Tibial artery (tissue), 4 donors: Measurements from ENCODE around the gene GPER1.

Source experiments
- DNase-seq, 2 donors: peaks; one replicate each; pipeline ENCODE4 v3.0.0-alpha.2; 2019
- H3K27ac ChIP-seq, 2 donors: fragments of 200-600 bp; sonication (generic) in 1 of 2; 1 replicate in 1 of 2; 2 replicates in 1 of 2; pipeline ENCODE4 v1.5.1; 2018 to 2019; ENCODE audit warnings: mild to moderate bottlenecking in 1 of 2
- H3K27me3 ChIP-seq, 2 donors: fragments of 200-600 bp; sonication (generic) in 1 of 2; one replicate each; pipeline versions ENCODE4 v1.5.1 to v1.6.0; 2016 to 2019
- H3K36me3 ChIP-seq, 3 donors: fragments of 200-600 bp; sonication (generic) in 2 of 3; one replicate each; pipeline ENCODE4 v1.5.1; 2016 to 2019; ENCODE audit warnings: mild to moderate bottlenecking in 2 of 3
- H3K4me1 ChIP-seq, 4 donors: fragments of 200-600 bp; sonication (generic) in 2 of 4; 1 replicate in 3 of 4; 2 replicates in 1 of 4; pipeline ENCODE4 v1.5.1; 2016 to 2019
- H3K4me3 ChIP-seq, 2 donors: fragments of 200-600 bp; sonication (generic) in 1 of 2; 1 replicate in 1 of 2; 2 replicates in 1 of 2; pipeline ENCODE4 v1.5.1; 2018 to 2019; ENCODE audit warnings: mild to moderate bottlenecking in 2 of 2
- H3K9me3 ChIP-seq, 3 donors: fragments of 200-600 bp; sonication (generic) in 1 of 3; one replicate each; pipeline ENCODE4 v1.5.1; 2016 to 2019
- CTCF ChIP-seq, 2 experiments: fragments of 200-600 bp in 1 of 2; fragments of 450-650 bp in 1 of 2; IDR thresholded peaks; one replicate each; pipeline ENCODE4 v1.5.1; 2017 to 2019; ENCODE audit warnings: antibody characterized with exemption in 2 of 2, mild to moderate bottlenecking in 1 of 2, moderate library complexity in 1 of 2
- intact Hi-C: fragments of 100-400 bp; cut with DNase I; formaldehyde crosslinking; loops from one replicate; pipeline ENCODE4 v1.15.0; 2023; ENCODE audit warnings: low total_unique reads

The GPER1 gene

GRCh38 chr7:1085266-1085665 is 2.6 kb upstream of the GPER1 start:
- no peak for TF ChIP-seq CTCF (IDR thresholded peaks at IDR 0.05)
- H3K27ac ChIP-seq: peak overlapping the region in 1 of 2 donors; percentile 81
- intact Hi-C loops: loop anchor here (5.0 kb wide), 3 partner anchors 37 to 332 kb away; a partner anchor contains a TSS
- no peak for DNase-seq
- no peak overlapping the region for H3K4me3 ChIP-seq
- peaks cover 0 to 38% (median 32%) of the 10 kb centered on the region in 4 donors for H3K4me1 ChIP-seq
- no peaks in the 10 kb centered on the region for H3K36me3 ChIP-seq
- no peaks in the 10 kb centered on the region for H3K9me3 ChIP-seq
- H3K27me3 ChIP-seq: no peaks in the 10 kb centered on the region

GRCh38 chr7:1085910-1086421 is 1.9 kb upstream of the GPER1 start:
- H3K27ac ChIP-seq: peak overlapping the region; percentile 78 to 81
- intact Hi-C loops: loop anchor here (5.0 kb wide), 3 partner anchors 36 to 331 kb away; a partner anchor contains a TSS
- peak in 1 of 2 donors; percentile 87 for DNase-seq
- H3K27me3 ChIP-seq: no peaks in the 10 kb centered on the region
- H3K4me3 ChIP-seq: no peak overlapping the region
- no peaks in the 10 kb centered on the region for H3K9me3 ChIP-seq
- peaks cover 0 to under 1% (median 0%) of the 10 kb centered on the region in 3 donors for H3K36me3 ChIP-seq
- H3K4me1 ChIP-seq: peaks cover 0 to 38% (median 32%) of the 10 kb centered on the region in 4 donors
- no peak for TF ChIP-seq CTCF (IDR thresholded peaks at IDR 0.05)

- peak overlapping the region; percentile 46 to 53 for H3K4me3 ChIP-seq
- intact Hi-C loops: loop anchor here (5.0 kb wide), 3 partner anchors 35 to 330 kb away; a partner anchor contains a TSS
- peak; percentile 86 to 90 for TF ChIP-seq CTCF (IDR thresholded peaks at IDR 0.05)
- peak overlapping the region; percentile 78 to 81 for H3K27ac ChIP-seq
- DNase-seq: peak; percentile 74 to 83
- H3K36me3 ChIP-seq: peaks cover 5 to 10% (median 6%) of the 10 kb centered on the region in 3 donors
- peaks cover 0 to 38% (median 32%) of the 10 kb centered on the region in 4 donors for H3K4me1 ChIP-seq
- H3K9me3 ChIP-seq: no peaks in the 10 kb centered on the region
- H3K27me3 ChIP-seq: no peaks in the 10 kb centered on the region
These were observed 1.1 kb upstream of the GPER1 start for GRCh38 chr7:1086588-1087464.

GRCh38 chr7:1087465-1087814 is 473 bp upstream of the GPER1 start:
- H3K36me3 ChIP-seq: peaks cover 12 to 16% (median 12%) of the 10 kb centered on the region in 3 donors
- no peaks in the 10 kb centered on the region for H3K27me3 ChIP-seq
- intact Hi-C loops: loop anchor here (5.0 kb wide), 3 partner anchors 35 to 330 kb away; a partner anchor contains a TSS
- H3K9me3 ChIP-seq: no peaks in the 10 kb centered on the region
- H3K4me1 ChIP-seq: peaks cover 0 to 38% (median 32%) of the 10 kb centered on the region in 4 donors
- no peak for DNase-seq
- no peak for TF ChIP-seq CTCF (IDR thresholded peaks at IDR 0.05)
- H3K4me3 ChIP-seq: peak overlapping the region; percentile 46 to 53
- peak overlapping the region; percentile 78 to 81 for H3K27ac ChIP-seq

- no peak overlapping the region for H3K27ac ChIP-seq
- H3K27me3 ChIP-seq: no peaks in the 10 kb centered on the region
- no peak overlapping the region for H3K4me3 ChIP-seq
- H3K4me1 ChIP-seq: peaks cover 0 to 40% (median 34%) of the 10 kb centered on the region in 4 donors
- intact Hi-C loops: no loop called here
- DNase-seq: no peak
- TF ChIP-seq CTCF (IDR thresholded peaks at IDR 0.05): no peak
- no peaks in the 10 kb centered on the region for H3K9me3 ChIP-seq
- peaks cover 14 to 36% (median 21%) of the 10 kb centered on the region in 3 donors for H3K36me3 ChIP-seq
These were observed 2.3 kb downstream of the GPER1 start for GRCh38 chr7:1090236-1090635.
